ENCODE data around the gene SMIM33. TPM values are rescaled to one million over a fixed set of nuclear protein-coding genes. Genes with fewer than 3 reads are reported as not detected.
"Not testable (repeated sequence)": the region's sequence is repeated elsewhere in the genome, so short reads cannot be mapped to it uniquely, and the experiment has no call there.

The SMIM33 gene
- total RNA-seq, 4 donors from 2014 or later: not detected

DNA sequence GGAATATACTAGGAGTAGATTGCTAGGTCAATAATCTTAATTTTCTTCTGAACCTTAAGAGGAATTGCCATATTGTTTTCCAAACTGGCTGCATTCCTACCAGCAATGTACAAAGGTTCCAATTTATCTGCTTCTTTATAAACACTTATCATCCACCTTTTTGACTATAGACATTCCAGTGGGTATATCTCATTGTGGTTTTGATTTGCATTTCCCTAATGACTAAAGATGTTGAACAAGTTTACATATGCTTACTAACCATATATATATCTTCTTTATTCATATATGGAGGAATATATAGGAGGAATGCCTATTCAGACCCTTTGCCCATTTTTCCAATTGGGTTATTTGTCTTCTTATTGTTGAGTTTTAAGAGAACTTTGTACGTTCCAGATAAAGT lies 39.1 kb upstream of the SMIM33 start:
- no peak for TF ChIP-seq EP300 (IDR thresholded peaks at IDR 0.05)
- TF ChIP-seq POLR2A (IDR thresholded peaks at IDR 0.05): no peak
- TF ChIP-seq, protein P1, sequence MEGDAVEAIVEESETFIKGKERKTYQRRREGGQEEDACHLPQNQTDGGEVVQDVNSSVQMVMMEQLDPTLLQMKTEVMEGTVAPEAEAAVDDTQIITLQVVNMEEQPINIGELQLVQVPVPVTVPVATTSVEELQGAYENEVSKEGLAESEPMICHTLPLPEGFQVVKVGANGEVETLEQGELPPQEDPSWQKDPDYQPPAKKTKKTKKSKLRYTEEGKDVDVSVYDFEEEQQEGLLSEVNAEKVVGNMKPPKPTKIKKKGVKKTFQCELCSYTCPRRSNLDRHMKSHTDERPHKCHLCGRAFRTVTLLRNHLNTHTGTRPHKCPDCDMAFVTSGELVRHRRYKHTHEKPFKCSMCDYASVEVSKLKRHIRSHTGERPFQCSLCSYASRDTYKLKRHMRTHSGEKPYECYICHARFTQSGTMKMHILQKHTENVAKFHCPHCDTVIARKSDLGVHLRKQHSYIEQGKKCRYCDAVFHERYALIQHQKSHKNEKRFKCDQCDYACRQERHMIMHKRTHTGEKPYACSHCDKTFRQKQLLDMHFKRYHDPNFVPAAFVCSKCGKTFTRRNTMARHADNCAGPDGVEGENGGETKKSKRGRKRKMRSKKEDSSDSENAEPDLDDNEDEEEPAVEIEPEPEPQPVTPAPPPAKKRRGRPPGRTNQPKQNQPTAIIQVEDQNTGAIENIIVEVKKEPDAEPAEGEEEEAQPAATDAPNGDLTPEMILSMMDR (IDR thresholded peaks at IDR 0.05): no peak
- Histone ChIP-seq H3K4me3 (no peak overlapping the region), H3K4me1 (no peaks in the 10 kb centered on the region), H3K27me3 (no peaks in the 10 kb centered on the region), H3K27ac (no peak overlapping the region), H3K9me3 (no peaks in the 10 kb centered on the region), H3K36me3 (peaks cover 0 to 80% (median 0%) of the 10 kb centered on the region in 3 donors)
- WGBS, 2 donors: 86 to 93% methylated on average over 1 of the region's 1 CpG
- DNase-seq (ENCODE audit: low spot score in 2 of 2): no peak

DNA sequence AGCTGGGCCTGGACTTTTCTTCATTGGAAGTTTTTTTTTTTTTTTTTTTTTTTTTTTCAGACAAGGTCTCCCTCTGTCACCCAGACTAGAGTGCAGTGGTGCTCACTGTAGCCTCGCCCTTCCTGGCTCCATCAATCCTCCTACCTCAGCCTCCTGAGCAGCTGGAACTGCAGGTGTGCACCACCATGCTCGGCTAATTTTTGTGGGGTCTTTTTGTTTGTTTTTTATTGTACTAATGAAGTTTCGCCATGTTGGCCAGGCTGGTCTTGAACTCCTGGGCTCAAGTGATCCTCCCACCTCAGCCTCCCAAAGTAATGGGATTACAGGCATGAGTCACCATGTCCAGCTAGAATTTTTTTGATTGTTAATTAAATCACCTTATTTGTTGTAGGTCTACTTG lies 35.1 kb upstream of the SMIM33 start:
- WGBS, 2 donors: 92 to 97% methylated on average over 3 of the region's 3 CpGs
- peaks cover 0 to 14% (median 8%) of the 10 kb centered on the region in 4 donors for H3K4me1 ChIP-seq
- H3K27me3 ChIP-seq: no peaks in the 10 kb centered on the region
- H3K9me3 ChIP-seq: no peaks in the 10 kb centered on the region
- no peak for TF ChIP-seq EP300 (IDR thresholded peaks at IDR 0.05)
- no peak for TF ChIP-seq POLR2A (IDR thresholded peaks at IDR 0.05)
- TF ChIP-seq, protein P1 (IDR thresholded peaks at IDR 0.05): no peak
- H3K27ac ChIP-seq: no peak overlapping the region
- DNase-seq (ENCODE audit: low spot score in 2 of 2): no peak
- H3K4me3 ChIP-seq: no peak overlapping the region
- H3K36me3 ChIP-seq: peaks cover 0 to 54% (median 0%) of the 10 kb centered on the region in 3 donors

DNA sequence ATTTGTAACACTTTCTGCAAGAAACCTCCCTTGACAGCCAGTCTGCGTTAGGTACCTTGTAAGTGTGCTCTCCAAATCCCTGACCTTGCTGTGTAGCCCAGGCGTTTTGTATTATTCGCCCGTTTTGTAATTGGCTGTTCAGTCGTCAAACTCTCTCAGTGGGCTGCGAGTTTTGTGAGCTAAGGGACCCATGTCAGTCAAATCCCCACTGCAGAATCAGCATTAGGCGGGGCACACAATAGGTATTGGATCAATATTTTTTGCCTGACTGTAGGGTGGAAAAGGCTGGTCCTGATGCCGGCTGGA lies 32.1 kb upstream of the SMIM33 start:
- Histone ChIP-seq H3K4me3 (peak overlapping the region; percentile 53 to 96 (median 66)), H3K27ac (peak overlapping the region; percentile 92 to 99 (median 96))

DNA sequence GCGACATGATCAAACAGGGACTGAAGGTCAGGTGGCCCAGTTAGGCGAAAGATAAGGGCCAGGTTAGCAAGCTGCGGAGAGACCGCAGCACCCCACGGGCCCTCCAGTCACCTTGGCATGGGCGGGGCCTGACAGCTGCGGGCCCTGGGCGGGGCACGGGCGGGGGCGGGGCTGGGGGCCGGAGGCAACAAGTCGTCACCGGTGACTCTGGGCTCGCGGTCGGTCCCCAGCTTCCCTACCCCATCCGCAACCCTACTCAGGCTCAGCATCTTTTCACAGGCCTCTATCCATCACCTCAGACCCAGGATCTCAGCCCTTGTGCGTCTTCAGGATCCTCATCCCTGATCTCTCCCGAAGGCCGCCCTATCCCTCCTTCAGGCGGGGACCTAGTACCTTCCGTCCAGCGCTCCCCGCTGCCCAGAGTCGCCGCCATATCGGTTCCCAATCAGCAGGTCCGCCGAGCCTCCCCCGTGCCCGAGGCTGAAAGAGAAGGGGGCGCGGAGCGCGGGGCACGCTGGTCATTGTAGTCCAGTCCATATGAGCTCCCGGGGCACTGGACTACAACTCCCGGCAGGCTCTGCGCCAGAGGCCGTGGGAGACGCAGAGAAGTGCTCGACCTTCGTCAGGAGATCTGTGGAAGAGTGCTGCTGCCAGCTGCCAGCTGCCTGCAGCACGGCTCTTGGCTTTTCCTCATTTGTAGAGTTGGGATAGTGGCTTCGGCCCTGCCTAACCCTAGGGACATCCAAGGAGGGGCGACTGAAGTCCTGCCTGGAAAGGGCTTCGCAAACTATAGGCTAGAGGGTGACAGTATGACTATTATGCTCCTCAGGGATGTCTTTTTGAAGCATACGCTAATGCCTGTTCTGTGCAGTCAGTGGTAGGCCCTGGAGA lies 31.5 kb upstream of the SMIM33 start, which contains the start of gene DNAJC18:
DNAJC18 (minus strand) TSS at position 513 of the 891 bp plus-strand sequence; CDS start at position 433, 80 bp downstream.
- Histone ChIP-seq H3K27ac (peak within 1 kb of the TSS; percentile 92 to 99 (median 96)), H3K4me3 (peak within 1 kb of the TSS; percentile 53 to 96 (median 66)), H3K27me3 (no peaks in the 10 kb centered on the region), H3K36me3 (peaks cover 0 to 23% (median 0%) of the 10 kb centered on the region in 3 donors), H3K9me3 (no peaks in the 10 kb centered on the region), H3K4me1 (peaks cover 0 to 14% (median 8%) of the 10 kb centered on the region in 4 donors)
- DNase-seq (ENCODE audit: low spot score in 2 of 2): peak; percentile 84 to 94
- peak; percentile 86 to 92 for TF ChIP-seq EP300 (IDR thresholded peaks at IDR 0.05)
- TF ChIP-seq POLR2A (IDR thresholded peaks at IDR 0.05): peak; percentile 2 to 60
- TF ChIP-seq, protein P1 (IDR thresholded peaks at IDR 0.05): peak in 1 of 5 experiments; percentile 29
- 4 to 6% methylated on average over 34 to 35 of the region's 49 CpGs for WGBS, 2 donors

More for the DNA sequence above, 32.1 kb upstream of the SMIM33 start:
- TF ChIP-seq, protein P1 (IDR thresholded peaks at IDR 0.05): no peak
- TF ChIP-seq EP300 (IDR thresholded peaks at IDR 0.05) (no peak), POLR2A (IDR thresholded peaks at IDR 0.05) (no peak)
- DNase-seq (ENCODE audit: low spot score in 2 of 2): no peak
- peaks cover 0 to 29% (median 0%) of the 10 kb centered on the region in 3 donors for H3K36me3 ChIP-seq
- peaks cover 0 to 14% (median 8%) of the 10 kb centered on the region in 4 donors for H3K4me1 ChIP-seq
- no peaks in the 10 kb centered on the region for H3K9me3 ChIP-seq
- WGBS, 2 donors: 18 to 21% methylated on average over 8 of the region's 8 CpGs
- no peaks in the 10 kb centered on the region for H3K27me3 ChIP-seq

DNA sequence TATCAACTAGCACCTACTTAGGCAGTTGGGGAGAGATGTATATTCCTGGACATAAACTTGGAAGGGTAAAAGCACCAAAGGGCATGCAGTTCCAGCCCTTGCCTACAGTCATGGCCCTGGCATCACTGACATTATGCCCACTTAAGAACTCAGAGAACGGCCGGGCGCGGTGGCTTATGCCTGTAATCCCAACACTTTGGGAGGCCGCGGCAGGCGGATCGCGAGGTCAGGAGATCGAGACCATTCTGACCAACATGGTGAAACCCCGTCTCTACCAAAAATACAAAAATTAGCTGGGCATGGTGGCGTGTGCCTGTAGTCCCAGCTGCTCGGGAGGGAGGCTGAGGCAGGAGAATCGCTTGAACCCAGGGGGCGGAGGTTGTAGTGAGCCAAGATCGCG lies 30.4 kb upstream of the SMIM33 start:
- not testable (repeated sequence) for DNase-seq (ENCODE audit: low spot score in 2 of 2); H3K27ac ChIP-seq; H3K27me3 ChIP-seq; H3K9me3 ChIP-seq; H3K4me3 ChIP-seq
- 93 to 97% methylated on average over 17 of the region's 17 CpGs for WGBS, 2 donors
- Histone ChIP-seq H3K36me3 (peaks cover 0 to 13% (median 0%) of the 10 kb centered on the region in 3 donors), H3K4me1 (peaks cover 0 to 14% (median 8%) of the 10 kb centered on the region in 4 donors)
